HG02840 (cell line): ENCODE results near the gene MARCHF6.
"Not testable (repeated sequence)": the region's sequence is repeated elsewhere in the genome, so short reads cannot be mapped to it uniquely, and the experiment has no call there.

ENCODE experiments used
- ATAC-seq: cut with Tn5 transposase; IDR thresholded peaks from one replicate; pipeline ENCODE4 v1.9.1; 2021; ENCODE audit warnings: mild to moderate bottlenecking, moderate library complexity, moderate number of reproducible peaks; ENCODE audit not compliant: unreplicated experiment, low FRiP score

MARCHF6 gene

DNA sequence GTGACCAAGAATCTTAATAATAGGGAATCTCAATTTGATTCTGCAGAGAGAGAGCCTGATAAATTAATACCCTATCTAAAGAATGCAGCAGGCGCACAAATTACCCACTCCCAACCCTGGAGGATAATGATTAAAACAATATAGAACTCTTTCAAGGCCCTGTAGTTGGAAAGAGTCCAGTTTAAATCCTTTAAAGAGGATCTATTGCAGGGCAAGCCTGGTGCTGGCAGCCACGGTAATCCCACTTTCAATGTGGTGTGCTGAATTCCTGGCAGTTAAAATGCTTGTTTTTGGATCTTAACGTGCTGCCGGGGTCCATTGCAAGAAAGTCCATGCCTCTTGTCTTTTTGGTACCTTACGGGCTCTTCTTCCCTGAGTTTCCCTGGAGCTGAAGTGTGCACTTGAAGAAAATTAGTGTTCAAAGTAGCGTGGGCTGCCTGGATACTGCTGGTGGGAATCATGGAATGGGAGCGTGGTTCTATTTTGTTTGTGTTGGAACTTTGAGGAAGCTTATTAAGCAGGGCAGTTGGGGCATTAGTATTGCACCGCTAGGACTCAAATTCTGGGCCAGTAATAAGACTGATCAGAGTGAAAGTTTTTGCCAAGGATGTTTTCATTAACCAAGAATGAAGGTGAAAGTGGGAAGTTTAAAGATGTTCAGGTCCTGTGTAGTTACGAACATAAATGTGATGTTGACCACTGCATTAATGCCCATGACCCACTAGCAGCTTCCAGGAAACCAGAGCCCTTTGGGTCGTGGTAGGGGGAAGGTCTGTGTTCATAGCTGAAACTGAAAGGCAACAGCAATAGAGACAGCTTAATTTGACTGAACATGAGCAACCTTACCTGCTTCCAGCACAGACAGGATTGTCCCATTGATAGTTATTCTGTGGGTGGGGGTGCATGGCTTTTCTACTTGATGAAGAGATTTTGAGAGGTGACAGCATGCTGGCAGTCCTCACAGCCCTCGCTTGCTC is 20.8 kb downstream of the MARCHF6 start:
- no peak for ATAC-seq

GRCh38 chr5:10375146-10375545 is 21.7 kb downstream of the MARCHF6 start:
- ATAC-seq = not testable (repeated sequence)

DNA sequence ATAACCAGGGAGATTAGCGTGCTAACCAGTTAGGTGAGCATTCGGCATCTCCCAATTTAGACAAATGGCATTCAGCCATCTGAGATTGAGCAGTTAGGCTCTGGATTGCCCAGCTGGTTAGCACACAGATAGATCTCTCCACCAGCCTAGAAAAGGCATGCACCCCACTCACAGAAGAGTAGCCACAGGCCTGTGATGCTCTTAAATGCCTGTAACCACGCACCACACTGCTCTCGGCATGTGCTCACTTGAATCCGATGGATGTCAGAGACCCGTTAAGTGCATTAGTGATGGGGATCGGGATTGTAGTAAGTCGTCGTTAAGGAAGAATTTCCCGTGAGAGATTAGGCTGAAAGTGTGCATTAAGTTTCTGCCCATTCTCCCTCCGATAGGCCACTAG is 23.0 kb downstream of the MARCHF6 start:
- ATAC-seq = no peak

DNA sequence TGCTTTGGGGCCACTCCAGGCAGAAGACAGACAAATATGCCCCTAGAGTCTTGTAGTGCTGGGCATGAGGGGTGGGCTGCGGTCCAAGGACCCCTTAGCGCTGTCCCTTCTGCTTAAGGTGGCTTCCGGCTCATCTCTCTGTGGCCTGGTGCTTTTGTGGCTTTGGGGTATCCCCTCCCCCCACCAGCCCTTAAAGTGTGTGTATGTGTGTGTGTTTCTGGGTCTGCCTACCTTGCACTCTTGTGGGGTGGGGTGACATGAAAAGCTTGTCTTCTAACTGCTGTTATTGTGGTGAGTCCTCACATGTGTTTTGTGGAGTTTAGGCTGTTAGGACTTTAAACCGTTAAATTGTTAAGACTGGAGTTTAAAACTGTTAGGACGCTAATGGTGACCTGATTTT is 23.6 kb downstream of the MARCHF6 start:
- no peak for ATAC-seq

GRCh38 chr5:10381803-10382202 is 28.3 kb downstream of the MARCHF6 start:
- ATAC-seq = no peak

- ATAC-seq = no peak
These were observed 31.0 kb downstream of the MARCHF6 start for GRCh38 chr5:10384483-10384882.

GRCh38 chr5:10387690-10388089 is 34.2 kb downstream of the MARCHF6 start:
- ATAC-seq = no peak

DNA sequence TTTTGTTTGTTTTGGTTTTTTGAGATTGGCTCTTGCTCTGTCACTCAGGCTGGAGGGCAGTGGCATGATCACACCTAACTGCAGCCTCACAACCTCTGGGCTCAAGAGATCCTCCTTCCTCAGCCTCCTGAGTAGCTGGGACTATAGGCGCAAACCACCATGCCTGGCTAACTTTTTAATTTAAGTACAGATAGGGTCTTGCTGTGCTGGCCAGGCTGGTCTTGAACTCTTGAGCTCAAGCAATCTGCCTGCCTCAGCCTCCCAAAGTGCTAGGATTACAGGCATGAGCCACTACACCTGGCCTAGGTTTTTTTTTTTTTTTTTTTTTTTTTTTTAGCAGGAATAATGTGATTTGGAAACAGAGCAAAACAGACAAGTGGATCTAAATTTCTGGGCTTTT is 37.6 kb downstream of the MARCHF6 start:
- no peak for ATAC-seq

DNA sequence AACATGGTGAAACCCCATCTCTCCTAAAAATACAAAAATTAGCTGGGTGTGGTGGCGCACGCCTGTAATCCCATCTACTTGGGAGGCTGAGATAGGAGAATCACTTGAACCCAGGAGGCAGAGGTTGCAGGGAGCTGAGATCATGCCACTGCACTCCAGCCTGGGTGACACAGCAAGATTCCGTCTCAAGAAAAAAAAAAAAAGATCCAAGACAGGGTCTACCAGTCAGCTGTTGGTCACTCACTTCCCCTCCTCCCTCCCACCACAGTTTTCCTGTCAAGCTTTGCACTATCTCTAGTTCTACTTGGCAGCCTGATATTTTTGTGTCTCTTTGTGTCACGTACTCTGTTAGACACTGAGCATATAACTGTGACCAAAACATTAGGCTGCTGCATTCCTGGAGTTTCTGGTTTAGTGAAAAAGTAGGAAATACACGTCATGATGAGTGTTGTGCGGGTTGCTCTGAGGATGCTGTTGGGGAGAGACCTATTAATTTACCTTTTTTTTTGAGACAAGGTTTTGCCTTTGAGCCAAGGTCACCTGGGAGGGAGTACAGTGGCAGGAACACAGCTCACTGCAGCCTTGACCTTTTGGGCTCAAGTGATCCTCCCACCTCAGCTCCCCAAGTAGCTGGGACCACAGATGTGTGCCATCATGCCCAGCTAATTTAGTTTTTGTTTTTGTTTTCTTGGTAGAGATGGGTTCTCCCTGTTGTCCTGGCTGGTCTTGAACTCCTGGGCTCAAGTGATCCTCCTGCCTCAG is 39.3 kb downstream of the MARCHF6 start:
- ATAC-seq = not testable (repeated sequence)

DNA sequence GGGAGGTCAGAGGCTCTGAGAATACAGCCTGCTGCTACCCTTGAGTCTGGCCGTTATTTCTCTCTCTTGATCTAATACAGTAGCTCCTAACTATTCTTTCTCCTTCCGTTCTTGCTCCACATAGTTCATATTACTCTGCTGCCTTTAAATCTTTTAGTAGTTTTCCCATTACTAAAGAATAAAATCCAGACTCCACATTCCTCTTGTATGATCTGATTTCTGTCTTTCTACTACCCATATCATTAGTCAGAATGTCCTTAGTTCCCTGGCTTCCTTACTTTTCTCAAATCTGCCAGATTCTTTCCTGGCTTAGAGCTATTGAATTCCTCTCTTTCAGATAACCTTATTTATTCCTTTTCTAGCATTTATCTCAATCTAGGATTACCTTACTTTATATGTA is 40.0 kb downstream of the MARCHF6 start:
- ATAC-seq = no peak

DNA sequence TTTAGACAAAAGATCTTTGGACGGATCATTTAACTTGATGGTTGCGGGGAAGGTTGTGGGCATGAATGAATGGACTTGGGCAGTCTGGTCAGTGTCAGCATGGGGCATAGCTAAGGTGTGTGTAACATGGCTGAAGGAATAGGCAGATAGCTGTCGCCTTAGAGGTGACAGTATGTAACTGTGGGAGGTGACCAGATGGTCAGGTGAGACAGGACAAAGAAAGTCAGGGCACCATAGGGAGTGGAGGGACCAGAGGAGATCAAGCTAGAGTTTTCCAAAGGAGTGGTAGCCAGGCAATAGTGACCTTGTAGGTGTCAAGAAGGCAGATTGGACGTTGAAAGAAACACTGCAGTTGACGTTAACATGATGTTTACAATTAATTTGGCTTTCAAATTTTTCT is 43.1 kb downstream of the MARCHF6 start:
- no peak for ATAC-seq

GRCh38 chr5:10399839-10400238 is 46.3 kb downstream of the MARCHF6 start:
- no peak for ATAC-seq

DNA sequence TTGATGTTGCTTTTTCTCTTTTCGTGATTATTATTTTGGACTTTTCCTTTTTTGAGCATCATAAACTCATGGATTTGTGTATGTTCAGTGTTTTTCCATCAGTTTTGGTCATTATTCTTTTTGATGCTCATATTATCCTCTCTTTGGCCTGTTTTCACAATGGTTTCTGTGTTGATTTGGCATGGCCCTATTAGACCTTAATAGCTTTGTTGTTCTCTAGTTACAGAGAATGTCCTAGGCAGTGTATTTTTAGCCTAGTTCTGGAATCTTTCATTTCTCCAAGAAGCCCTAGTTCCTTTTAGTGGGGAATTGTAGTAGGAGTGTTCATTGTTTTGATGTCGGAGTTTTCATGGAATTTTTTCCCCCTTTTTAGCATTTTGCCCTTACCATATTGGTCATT is 46.9 kb downstream of the MARCHF6 start:
- ATAC-seq = no peak

DNA sequence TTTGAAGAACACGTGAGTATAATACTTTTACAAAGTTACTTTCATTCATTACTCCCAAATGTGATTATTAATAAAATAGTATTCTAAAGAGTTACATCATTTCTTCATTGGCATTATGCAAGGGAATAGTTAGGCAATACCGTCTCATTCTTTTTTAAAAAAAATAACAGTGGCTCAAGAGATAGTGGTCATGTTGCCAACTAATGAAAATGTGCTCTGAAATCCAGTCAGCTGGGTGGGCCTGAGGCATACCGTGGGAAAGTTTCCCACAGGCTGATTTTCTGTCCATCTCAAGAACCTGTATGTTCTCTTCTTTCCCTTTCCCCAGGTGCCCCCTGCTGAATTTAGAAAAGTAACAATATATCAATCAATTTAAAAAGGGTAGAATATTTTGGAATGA is 47.3 kb downstream of the MARCHF6 start:
- ATAC-seq = no peak

DNA sequence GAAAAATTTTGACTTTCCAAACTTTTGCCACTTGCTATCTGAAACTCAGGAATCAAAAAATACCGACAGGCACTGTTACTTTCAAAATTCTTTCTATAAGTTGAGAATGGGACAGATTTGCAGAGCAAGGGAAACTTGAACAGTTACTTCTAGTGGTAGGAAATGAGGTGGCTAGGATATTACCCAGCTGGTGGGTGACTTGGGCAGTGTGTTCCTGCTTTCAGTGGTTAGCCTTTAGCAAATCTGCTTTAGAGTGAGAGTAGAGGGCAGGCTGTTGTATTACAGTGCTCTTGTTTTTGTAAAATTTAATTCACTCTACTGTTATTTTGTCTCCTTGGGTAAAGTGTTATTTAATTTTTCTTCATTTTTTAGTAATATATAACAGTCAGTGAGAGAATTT is 48.0 kb downstream of the MARCHF6 start:
- ATAC-seq = no peak
